ENCODE data around the gene PTP4A1.
"Not testable (repeated sequence)": the region's sequence is repeated elsewhere in the genome, so short reads cannot be mapped to it uniquely, and the experiment has no call there.

Gene PTP4A1
- total RNA-seq = 7.5 to 8.7 reads per million in 2 donors

DNA sequence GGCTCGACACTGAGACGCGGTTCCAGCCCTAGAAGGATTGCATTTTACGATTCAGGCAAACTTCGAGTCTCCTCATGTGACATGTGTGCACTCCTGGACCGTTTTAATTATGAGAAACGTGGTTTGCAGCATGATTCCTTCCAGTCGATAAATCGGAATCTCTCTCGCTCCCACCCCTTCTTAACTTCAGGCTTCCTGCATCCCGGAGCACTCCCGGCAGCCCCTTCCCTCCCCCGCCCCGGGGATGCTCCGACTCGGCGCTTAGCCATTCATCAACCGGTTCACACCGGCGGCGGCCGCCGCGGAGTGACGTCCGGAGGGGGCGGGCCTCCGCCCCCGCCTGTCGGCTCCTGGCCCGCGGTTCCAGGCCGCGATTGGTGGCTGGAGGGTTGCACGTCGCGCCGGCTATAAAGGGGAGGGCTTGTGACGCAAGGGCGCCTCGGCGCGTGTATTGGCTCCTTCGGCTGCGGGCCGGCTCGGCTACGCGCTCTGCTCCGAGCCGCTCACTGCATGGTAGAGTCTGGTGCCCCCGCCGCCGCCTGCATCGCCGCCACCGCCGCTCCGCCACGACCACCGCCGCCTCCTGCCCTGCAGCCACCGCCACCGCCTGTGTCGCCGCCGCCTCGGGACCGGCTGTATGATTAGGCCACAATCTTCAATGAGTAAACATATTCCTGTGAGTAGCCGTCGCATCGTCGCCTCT lies at the start of gene PTP4A1, which contains the start of gene LOC128125822:
PTP4A1 (plus strand) TSS at position 437 of the 703 bp plus-strand sequence. CDS start 4,401 bp downstream, outside the sequence.
LOC128125822 (plus strand) TSS at position 437 of the 703 bp plus-strand sequence.
- DNase-seq = peak; percentile 91 to 99 (median 96)

DNA sequence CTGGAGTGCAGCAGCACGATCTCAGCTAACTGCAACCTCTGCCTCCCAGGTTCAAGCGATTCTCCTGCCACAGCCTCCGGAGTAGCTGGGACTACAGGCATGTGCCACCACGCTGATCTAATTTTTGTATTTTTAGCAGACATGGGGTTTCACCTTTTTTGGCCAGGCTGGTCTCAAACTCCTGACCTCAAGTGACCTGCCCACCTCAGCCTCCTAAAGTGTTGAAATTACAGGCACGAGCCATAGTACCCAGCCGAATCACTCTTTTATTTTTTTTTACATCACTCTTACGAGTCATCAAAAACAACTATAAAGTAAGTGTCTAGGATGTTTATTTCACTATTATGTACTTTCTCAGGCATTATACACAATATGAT lies 49.4 kb upstream of the PTP4A1 start:
- not testable (repeated sequence) for DNase-seq

DNA sequence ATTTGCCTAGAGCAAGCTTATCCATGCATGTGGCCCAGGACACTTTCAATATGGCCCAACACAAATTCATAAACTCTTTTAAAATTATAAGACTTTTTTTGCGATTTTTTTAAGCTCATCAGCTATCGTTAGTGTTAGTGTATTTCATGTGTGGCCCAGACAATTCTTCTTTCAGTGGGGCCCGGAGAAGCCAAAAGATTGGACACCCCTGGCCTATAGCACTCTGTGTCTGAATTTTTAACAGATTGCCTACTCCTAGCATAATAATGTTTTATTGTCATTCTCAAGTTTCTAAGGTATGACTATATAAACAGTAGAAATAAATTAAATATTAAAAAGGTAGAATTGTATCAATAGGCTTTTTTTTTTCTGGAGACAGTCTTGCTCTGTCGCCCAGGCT lies 48.6 kb upstream of the PTP4A1 start:
- DNase-seq = no peak

GRCh38 chr6:63525186-63525878 lies 46.9 kb upstream of the PTP4A1 start:
- peak in 1 of 5 experiments; percentile 39 for DNase-seq

DNA sequence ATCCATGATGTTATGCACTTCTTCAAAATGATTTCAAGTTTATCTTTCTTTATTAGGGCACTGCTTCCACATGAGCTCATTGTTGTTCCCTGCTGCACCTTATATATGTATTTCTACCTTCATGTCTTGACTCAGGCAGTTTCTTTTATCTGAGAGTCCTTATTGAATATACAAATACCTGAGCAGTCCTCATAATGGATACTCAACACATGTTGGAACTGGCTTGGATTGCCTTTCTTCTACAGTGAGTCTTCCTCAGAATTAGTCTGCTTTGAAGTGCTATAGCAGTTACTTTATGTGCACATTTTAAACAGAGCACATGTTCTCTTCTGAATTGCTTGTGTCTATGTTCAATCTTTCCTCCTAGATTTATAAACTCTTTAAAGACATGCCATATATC lies 45.3 kb upstream of the PTP4A1 start:
- no peak for DNase-seq

DNA sequence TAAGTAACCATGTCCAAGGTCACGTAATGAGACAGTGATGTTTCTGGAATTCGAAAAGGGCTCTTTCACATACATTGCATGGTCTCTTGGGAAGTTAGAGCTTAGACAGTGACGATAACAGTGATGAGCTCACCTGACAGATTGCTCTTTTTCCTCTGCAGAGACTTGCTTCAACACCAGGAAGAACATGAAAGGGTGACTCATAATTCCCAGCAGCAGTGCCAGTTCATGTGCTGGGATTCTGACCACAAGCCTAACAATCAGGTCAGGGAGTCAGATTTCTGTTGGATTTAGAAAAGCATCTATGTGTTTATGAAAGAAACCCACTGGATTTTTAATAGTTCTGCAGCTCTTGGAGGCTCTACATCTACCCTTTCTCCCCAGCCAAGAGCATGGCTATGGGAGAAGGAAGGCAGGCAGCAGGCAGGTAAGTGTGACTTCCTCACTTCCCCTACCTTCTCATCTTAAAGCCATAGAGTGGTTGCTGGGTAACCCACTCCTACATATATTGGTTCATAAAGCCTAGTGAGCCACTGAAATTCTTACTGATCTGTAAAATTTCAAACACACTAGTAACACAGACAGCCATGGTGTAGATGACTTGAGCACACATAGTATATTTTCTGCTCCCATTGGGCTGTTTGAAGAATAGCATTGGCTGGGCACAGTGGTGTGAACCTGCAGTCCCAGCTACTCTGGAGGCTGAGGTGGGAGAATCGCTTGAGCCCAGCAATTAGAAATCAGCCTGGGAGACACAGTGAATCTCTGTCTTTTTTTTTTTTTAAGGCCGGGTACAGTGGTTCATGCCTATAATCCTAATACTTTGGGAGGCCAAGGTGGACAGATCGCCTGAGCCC lies 44.4 kb upstream of the PTP4A1 start:
- no peak for DNase-seq

- peak in 1 of 5 experiments; percentile 94 for DNase-seq
Observed at GRCh38 chr6:63529498-63529897, 42.8 kb upstream of the PTP4A1 start.

- no peak for DNase-seq
Observed at GRCh38 chr6:63530182-63530581, 42.1 kb upstream of the PTP4A1 start.

- no peak for DNase-seq
Observed at GRCh38 chr6:63530991-63531390, 41.3 kb upstream of the PTP4A1 start.

DNA sequence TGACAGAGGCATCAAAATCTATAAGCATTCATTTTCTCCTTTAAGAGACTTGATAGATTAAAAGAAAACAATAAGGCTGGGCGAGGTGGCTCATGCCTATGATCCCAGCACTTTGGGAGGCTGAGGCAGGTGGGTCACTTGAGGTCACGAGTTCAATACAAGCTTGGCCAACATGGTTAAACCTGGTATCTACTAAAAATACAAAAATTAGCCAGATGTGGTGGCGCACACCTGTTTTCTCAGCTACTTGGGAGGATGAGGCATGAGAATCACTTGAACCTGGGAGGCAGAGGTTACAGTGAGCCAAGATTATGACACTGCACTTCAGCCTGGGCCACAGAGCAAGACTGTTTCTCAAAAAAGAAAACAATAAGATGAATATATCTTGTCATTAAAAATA lies 39.3 kb upstream of the PTP4A1 start:
- no peak for DNase-seq

GRCh38 chr6:63533952-63534351 lies 38.3 kb upstream of the PTP4A1 start:
- no peak for DNase-seq

DNA sequence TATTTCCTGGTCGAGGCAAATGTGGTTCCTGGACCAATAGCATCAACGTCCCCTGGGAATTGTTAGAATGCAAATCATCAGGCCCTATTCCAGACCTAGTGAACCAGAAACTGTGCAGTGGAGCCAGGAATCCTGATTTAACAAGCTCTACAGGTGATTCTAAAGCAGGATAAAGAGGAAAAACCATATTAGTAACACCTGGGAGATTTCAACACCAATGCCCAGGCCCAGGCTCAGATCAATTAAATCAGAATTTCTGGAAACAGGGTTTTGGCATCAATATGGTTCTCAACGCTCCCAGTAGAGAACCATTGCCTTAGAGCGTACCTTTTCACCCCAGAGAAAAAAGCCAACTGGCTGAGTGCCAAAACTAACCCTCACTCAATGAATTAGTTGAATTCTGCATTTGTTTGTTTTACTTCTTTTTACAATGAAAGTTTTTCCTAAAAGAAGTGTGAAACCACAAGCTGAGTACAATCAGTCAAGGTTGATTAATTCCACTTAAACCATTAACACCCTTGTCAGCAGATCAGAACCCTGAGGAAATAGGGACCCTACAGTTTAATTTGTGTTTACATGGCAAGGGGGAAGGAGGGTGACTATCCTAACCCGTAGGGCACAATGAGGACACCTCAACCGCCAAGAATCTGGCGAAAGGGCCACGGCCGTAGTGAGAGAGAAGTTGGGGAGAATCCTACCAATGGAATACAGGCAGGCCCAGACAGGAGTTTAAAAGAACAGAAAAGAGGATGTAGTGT lies 34.9 kb upstream of the PTP4A1 start:
- no peak for DNase-seq

GRCh38 chr6:63537959-63538300 lies 34.4 kb upstream of the PTP4A1 start:
- DNase-seq = no peak

DNA sequence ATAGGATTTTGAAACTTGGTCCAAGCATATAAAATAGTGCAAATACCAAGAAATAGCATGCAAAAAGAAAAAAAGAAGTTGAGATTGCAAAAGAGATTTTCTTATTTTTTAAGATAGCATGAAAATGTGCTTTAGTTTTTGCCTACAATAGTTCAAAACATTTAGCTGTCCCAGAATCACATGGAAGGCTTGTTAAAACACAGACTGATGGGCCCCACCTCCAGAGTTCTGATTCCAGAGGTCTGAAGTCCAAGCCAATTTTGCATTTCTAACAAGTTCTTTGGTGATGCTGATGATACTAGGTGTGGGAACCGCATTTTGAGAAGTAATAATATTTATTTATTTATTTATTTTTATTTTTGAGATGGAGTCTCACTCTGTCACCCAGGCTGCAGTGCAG lies 33.7 kb upstream of the PTP4A1 start:
- no peak for DNase-seq

GRCh38 chr6:63543001-63543400 lies 29.3 kb upstream of the PTP4A1 start:
- no peak for DNase-seq

DNA sequence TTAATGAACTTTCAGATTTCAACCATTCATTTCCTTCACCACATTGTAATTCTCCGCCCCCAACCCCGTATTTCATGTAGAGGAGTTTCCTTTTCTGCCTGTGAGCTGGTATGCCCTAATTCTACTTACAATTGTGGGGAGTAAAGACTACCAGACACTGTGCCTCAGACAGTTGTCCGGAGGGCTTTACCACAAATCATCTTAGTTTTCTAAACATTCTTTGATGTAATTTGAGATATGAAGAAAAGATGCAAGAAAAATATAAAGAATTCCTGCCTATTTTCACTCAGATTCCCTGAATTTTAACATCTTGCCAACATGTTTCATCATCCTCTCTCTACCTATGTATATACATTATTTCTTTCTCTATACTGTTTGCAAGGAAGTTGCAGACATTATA lies 28.3 kb upstream of the PTP4A1 start:
- DNase-seq = no peak

DNA sequence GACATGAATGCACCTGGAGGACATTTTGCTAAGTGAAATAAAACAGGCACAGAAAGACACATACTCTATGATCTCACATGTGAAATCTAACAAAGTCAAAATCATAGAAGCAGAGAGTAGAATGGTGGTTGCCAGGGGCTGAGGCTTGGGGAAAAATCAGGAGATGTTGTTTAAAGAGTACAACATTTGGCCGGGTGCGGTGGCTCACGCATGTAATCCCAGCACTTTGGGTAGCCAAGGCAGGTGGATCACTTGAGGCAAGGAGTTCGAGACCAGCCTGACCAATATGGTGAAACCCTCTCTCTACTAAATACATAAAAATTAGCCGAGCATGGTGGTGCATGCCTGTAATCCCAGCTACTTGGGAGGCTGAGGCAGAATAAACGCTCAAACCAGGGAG lies 26.0 kb upstream of the PTP4A1 start:
- no peak for DNase-seq

- no peak for DNase-seq
Observed at GRCh38 chr6:63546697-63547096, 25.6 kb upstream of the PTP4A1 start.

DNA sequence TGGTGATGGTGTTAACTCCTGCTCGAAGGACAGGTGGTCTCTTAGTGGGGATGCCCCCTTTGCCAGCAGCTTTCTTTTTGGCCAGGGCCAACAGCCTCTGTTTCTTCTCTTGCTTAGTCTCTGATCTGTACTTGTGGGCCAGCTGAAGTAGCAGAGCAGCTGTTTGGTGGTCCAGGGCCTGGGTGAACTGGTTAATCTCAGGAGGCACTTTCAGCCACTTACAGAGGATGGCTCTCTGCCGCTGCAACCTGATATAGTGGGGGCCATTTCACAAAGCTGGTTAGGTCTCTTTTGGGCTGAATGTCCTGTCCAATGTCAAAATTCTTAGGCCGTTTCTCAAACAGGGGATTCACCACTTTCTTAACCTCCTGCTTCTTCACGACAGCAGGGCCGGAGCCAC lies 23.2 kb upstream of the PTP4A1 start:
- DNase-seq = no peak

- DNase-seq = peak in 1 of 5 experiments; percentile 54
Observed at GRCh38 chr6:63553208-63553607, 19.1 kb upstream of the PTP4A1 start.

- no peak for DNase-seq
Observed at GRCh38 chr6:63553900-63554299, 18.4 kb upstream of the PTP4A1 start.

DNA sequence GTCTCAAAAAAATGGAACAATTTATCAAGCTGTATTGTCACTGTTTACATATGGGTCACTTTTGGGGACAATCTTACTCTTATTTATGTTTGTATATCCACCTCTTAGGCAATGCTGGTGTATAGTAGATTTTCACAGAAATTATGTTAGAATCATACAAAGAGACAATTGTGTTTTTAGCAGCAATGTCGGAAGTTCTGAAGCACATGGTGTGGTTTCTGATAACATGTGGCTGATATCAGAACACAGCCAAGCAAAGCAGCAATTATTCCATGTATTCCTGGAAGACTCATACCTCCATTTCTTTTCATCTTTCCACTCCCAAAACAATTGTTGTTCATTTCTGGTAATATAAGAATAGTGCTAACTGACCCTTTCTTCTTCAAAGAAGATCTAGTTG lies 17.5 kb upstream of the PTP4A1 start:
- no peak for DNase-seq

GRCh38 chr6:63556369-63556768 lies 15.9 kb upstream of the PTP4A1 start:
- DNase-seq = no peak
